Uterus (tissue), 4 donors: ENCODE measurements around the gene ZNF524. TPM values are rescaled to one million over a fixed set of nuclear protein-coding genes. Genes with fewer than 3 reads are reported as not detected.

ENCODE experiments used
- DNase-seq, 2 donors: peaks; one replicate each; pipeline ENCODE4 v3.0.0-alpha.2; 2019 to 2020
- H3K27ac ChIP-seq, 2 donors: fragments of 200-600 bp; sonication (generic); 1 replicate in 1 of 2; 2 replicates in 1 of 2; pipeline ENCODE4 v1.5.1; 2016 to 2018
- H3K27me3 ChIP-seq, 2 donors: fragments of 200-600 bp; sonication (generic); one replicate each; pipeline ENCODE4 v1.5.1; 2018 to 2019; ENCODE audit warnings: control low read depth in 1 of 2
- H3K36me3 ChIP-seq, 2 donors: fragments of 200-600 bp; sonication (generic); one replicate each; pipeline ENCODE4 v1.5.1; 2019; ENCODE audit warnings: control low read depth in 1 of 2
- H3K4me1 ChIP-seq, 2 donors: fragments of 200-600 bp; sonication (generic); one replicate each; pipeline ENCODE4 v1.5.1; 2018 to 2019; ENCODE audit warnings: control low read depth in 1 of 2
- H3K4me3 ChIP-seq, 2 donors: fragments of 200-600 bp; sonication (generic); 1 replicate in 1 of 2; 2 replicates in 1 of 2; pipeline ENCODE4 v1.5.1; 2018 to 2019; ENCODE audit warnings: mild to moderate bottlenecking in 1 of 2
- H3K9me3 ChIP-seq, 2 donors: fragments of 200-600 bp; sonication (generic); one replicate each; pipeline ENCODE4 v1.5.1; 2019; ENCODE audit warnings: control low read depth in 1 of 2
- CTCF ChIP-seq, 4 experiments: fragments of 200-600 bp in 2 of 4; fragments of 450-650 bp in 2 of 4; sonication (generic) in 2 of 4; IDR thresholded peaks; one replicate each; pipeline ENCODE4 v1.5.1; 2016 to 2019; ENCODE audit warnings: antibody characterized with exemption in 4 of 4, mild to moderate bottlenecking in 2 of 4, moderate library complexity in 1 of 4
- POLR2A ChIP-seq, 2 donors: fragments of 450-650 bp; IDR thresholded peaks; one replicate each; pipeline ENCODE4 v1.6.1; 2016; ENCODE audit warnings: antibody characterized with exemption in 2 of 2, mild to moderate bottlenecking in 1 of 2, moderate library complexity in 1 of 2
- intact Hi-C: fragments of 100-400 bp; cut with DNase I; formaldehyde crosslinking; loops from one replicate; pipeline ENCODE4 v1.15.1; 2023; ENCODE audit warnings: low total_unique reads
- total RNA-seq, 4 donors: library from RNA; depleted of rRNA in 3 of 4; stranded (reverse); fragments of >200 nt in 3 of 4; gene quantifications; one replicate each; pipeline versions ENCODE4 v1.1.0 to v1.2.4, GENCODE V29; 2014 to 2023
- donor health status: DM: yes; HTN: yes; CAD: no.

ZNF524 gene
- total RNA-seq, 4 donors from 2014 or later = 5.4 to 20.4 (median 14.6) TPM

GRCh38 chr19:55637534-55637933 is 37.4 kb downstream of the ZNF524 start:
- peaks cover 0 to 30% of the 10 kb centered on the region in 2 donors for H3K4me1 ChIP-seq
- intact Hi-C loops = no loop called here
- no peaks in the 10 kb centered on the region for H3K9me3 ChIP-seq
- no peaks in the 10 kb centered on the region for H3K27me3 ChIP-seq
- H3K4me3 ChIP-seq = no peak overlapping the region
- H3K36me3 ChIP-seq = no peaks in the 10 kb centered on the region
- no peak for TF ChIP-seq CTCF (IDR thresholded peaks at IDR 0.05)
- no peak for TF ChIP-seq POLR2A (IDR thresholded peaks at IDR 0.05)
- H3K27ac ChIP-seq = no peak overlapping the region
- no peak for DNase-seq

GRCh38 chr19:55638864-55639359 is 38.8 kb downstream of the ZNF524 start:
- no peaks in the 10 kb centered on the region for H3K36me3 ChIP-seq
- H3K4me1 ChIP-seq = peaks cover 0 to 34% of the 10 kb centered on the region in 2 donors
- H3K27ac ChIP-seq = no peak overlapping the region
- H3K27me3 ChIP-seq = no peaks in the 10 kb centered on the region
- intact Hi-C loops = no loop called here
- TF ChIP-seq CTCF (IDR thresholded peaks at IDR 0.05) = peak in 3 of 4 experiments; percentile 15 to 36 (median 33)
- TF ChIP-seq POLR2A (IDR thresholded peaks at IDR 0.05) = no peak
- DNase-seq = no peak
- no peaks in the 10 kb centered on the region for H3K9me3 ChIP-seq
- no peak overlapping the region for H3K4me3 ChIP-seq

- TF ChIP-seq POLR2A (IDR thresholded peaks at IDR 0.05) (no peak), CTCF (IDR thresholded peaks at IDR 0.05) (peak; percentile 13 to 56 (median 51))
- no peaks in the 10 kb centered on the region for H3K27me3 ChIP-seq
- intact Hi-C loops = loop anchor here (10.0 kb wide), 1 partner anchor 525 kb away; the partner anchor contains the start of gene PPP1R12C
- H3K9me3 ChIP-seq = no peaks in the 10 kb centered on the region
- H3K4me1 ChIP-seq = peaks cover 0 to 41% of the 10 kb centered on the region in 2 donors
- peak overlapping the region; percentile 72 to 94 for H3K4me3 ChIP-seq
- peak overlapping the region; percentile 88 to 98 for H3K27ac ChIP-seq
- DNase-seq = peak in 1 of 2 donors; percentile 71
- no peaks in the 10 kb centered on the region for H3K36me3 ChIP-seq
Observed at GRCh38 chr19:55640043-55640576, 40.0 kb downstream of the ZNF524 start.

GRCh38 chr19:55640577-55641425 is 40.7 kb downstream of the ZNF524 start, which contains the start of gene ZNF580:
Gene ZNF580 (plus strand): TSS chr19:55641002. CDS start chr19:55642509, 1,507 bp downstream.
- peak in 1 of 2 donors; percentile 72 for DNase-seq
- Histone ChIP-seq H3K9me3 (no peaks in the 10 kb centered on the region), H3K36me3 (no peaks in the 10 kb centered on the region), H3K4me3 (peak within 1 kb of the TSS; percentile 72 to 94), H3K27ac (peak within 1 kb of the TSS; percentile 88 to 98), H3K27me3 (no peaks in the 10 kb centered on the region), H3K4me1 (peaks cover 0 to 36% of the 10 kb centered on the region in 2 donors)
- intact Hi-C loops = loop anchor here (10.0 kb wide), 1 partner anchor 526 kb away; the partner anchor contains the start of gene PPP1R12C
- TF ChIP-seq CTCF (IDR thresholded peaks at IDR 0.05) (no peak), POLR2A (IDR thresholded peaks at IDR 0.05) (peak; percentile 11 to 15)
